Subcutaneous abdominal adipose tissue (tissue), 5 donors: ENCODE results near the gene DLG2.

ENCODE experiments used
- H3K27ac ChIP-seq: one replicate; pipeline ENCODE4 v1.7.0; 2013; ENCODE audit warnings: low read depth, mild to moderate bottlenecking, inconsistent platforms, low read length, moderate library complexity
- H3K27me3 ChIP-seq, 5 donors: one replicate each; pipeline ENCODE4 v1.7.0; 2013; ENCODE audit warnings: low read length in 5 of 5, inconsistent platforms in 1 of 5; ENCODE audit not compliant: control insufficient read depth in 5 of 5, insufficient read depth in 4 of 5
- H3K36me3 ChIP-seq, 5 donors: one replicate each; pipeline ENCODE4 v1.7.0; 2013; ENCODE audit warnings: low read length in 5 of 5; ENCODE audit not compliant: control insufficient read depth in 5 of 5, insufficient read depth in 5 of 5
- H3K4me1 ChIP-seq, 5 donors: one replicate each; pipeline ENCODE4 v1.7.0; 2013; ENCODE audit warnings: low read length in 5 of 5, mild to moderate bottlenecking in 3 of 5, moderate library complexity in 1 of 5; ENCODE audit not compliant: control insufficient read depth in 5 of 5, insufficient read depth in 5 of 5
- H3K4me3 ChIP-seq, 5 donors: one replicate each; pipeline ENCODE4 v1.7.0; 2013; ENCODE audit warnings: low read length in 5 of 5, low read depth in 1 of 5
- H3K9ac ChIP-seq, 5 donors: one replicate each; pipeline ENCODE4 v1.7.0; 2013; ENCODE audit warnings: low read length in 5 of 5, mild to moderate bottlenecking in 4 of 5, moderate library complexity in 3 of 5
- H3K9me3 ChIP-seq, 5 donors: one replicate each; pipeline ENCODE4 v1.7.0; 2013; ENCODE audit warnings: low read length in 5 of 5; ENCODE audit not compliant: control insufficient read depth in 5 of 5
- donor health status: healthy.
- donor health status: healthy.
- donor health status: healthy.
- donor health status: healthy.
- donor health status: healthy.

DLG2 gene

GRCh38 chr11:83483808-83484207, 2143.3 kb downstream of the DLG2 start:
- Histone ChIP-seq H3K9me3 (no peaks in the 10 kb centered on the region), H3K27ac (no peak overlapping the region), H3K27me3 (no peaks in the 10 kb centered on the region), H3K4me1 (no peaks in the 10 kb centered on the region), H3K36me3 (no peaks in the 10 kb centered on the region), H3K4me3 (no peak overlapping the region), H3K9ac (no peak overlapping the region)

- Histone ChIP-seq H3K4me1 (no peaks in the 10 kb centered on the region), H3K9me3 (no peaks in the 10 kb centered on the region), H3K9ac (no peak overlapping the region), H3K27ac (no peak overlapping the region), H3K27me3 (no peaks in the 10 kb centered on the region), H3K4me3 (no peak overlapping the region), H3K36me3 (no peaks in the 10 kb centered on the region)
Observed at GRCh38 chr11:83480811-83481210, 2146.3 kb downstream of the DLG2 start.

- Histone ChIP-seq H3K9me3 (no peaks in the 10 kb centered on the region), H3K27ac (no peak overlapping the region), H3K4me3 (no peak overlapping the region), H3K27me3 (no peaks in the 10 kb centered on the region), H3K36me3 (no peaks in the 10 kb centered on the region), H3K4me1 (no peaks in the 10 kb centered on the region), H3K9ac (no peak overlapping the region)
Observed at GRCh38 chr11:83480251-83480650, 2146.9 kb downstream of the DLG2 start.

GRCh38 chr11:83477772-83478171, 2149.4 kb downstream of the DLG2 start:
- Histone ChIP-seq H3K27me3 (no peaks in the 10 kb centered on the region), H3K36me3 (no peaks in the 10 kb centered on the region), H3K9ac (no peak overlapping the region), H3K4me1 (no peaks in the 10 kb centered on the region), H3K9me3 (no peaks in the 10 kb centered on the region), H3K27ac (no peak overlapping the region), H3K4me3 (no peak overlapping the region)

GRCh38 chr11:83475760-83476159, 2151.4 kb downstream of the DLG2 start:
- Histone ChIP-seq H3K36me3 (no peaks in the 10 kb centered on the region), H3K4me3 (no peak overlapping the region), H3K27me3 (no peaks in the 10 kb centered on the region), H3K9ac (no peak overlapping the region), H3K9me3 (no peaks in the 10 kb centered on the region), H3K27ac (no peak overlapping the region), H3K4me1 (no peaks in the 10 kb centered on the region)

GRCh38 chr11:83473743-83474142, 2153.4 kb downstream of the DLG2 start:
- H3K27ac ChIP-seq, result no peak overlapping the region
- no peaks in the 10 kb centered on the region for H3K27me3 ChIP-seq
- H3K4me3 ChIP-seq, result no peak overlapping the region
- H3K9ac ChIP-seq, result no peak overlapping the region
- no peaks in the 10 kb centered on the region for H3K36me3 ChIP-seq
- H3K4me1 ChIP-seq, result no peaks in the 10 kb centered on the region
- H3K9me3 ChIP-seq, result no peaks in the 10 kb centered on the region

- Histone ChIP-seq H3K4me3 (no peak overlapping the region), H3K4me1 (no peaks in the 10 kb centered on the region), H3K36me3 (no peaks in the 10 kb centered on the region), H3K27me3 (no peaks in the 10 kb centered on the region), H3K9ac (no peak overlapping the region), H3K27ac (no peak overlapping the region), H3K9me3 (no peaks in the 10 kb centered on the region)
Observed at GRCh38 chr11:83472806-83473205, 2154.3 kb downstream of the DLG2 start.

- H3K9me3 ChIP-seq, result no peaks in the 10 kb centered on the region
- H3K4me1 ChIP-seq, result no peaks in the 10 kb centered on the region
- no peaks in the 10 kb centered on the region for H3K27me3 ChIP-seq
- no peak overlapping the region for H3K4me3 ChIP-seq
- no peaks in the 10 kb centered on the region for H3K36me3 ChIP-seq
- H3K9ac ChIP-seq, result no peak overlapping the region
- no peak overlapping the region for H3K27ac ChIP-seq
Observed at GRCh38 chr11:83471831-83472727, 2155.1 kb downstream of the DLG2 start.

- H3K4me3 ChIP-seq, result no peak overlapping the region
Observed at GRCh38 chr11:83467837-83468236, 2159.3 kb downstream of the DLG2 start.

GRCh38 chr11:83464160-83464944, 2162.8 kb downstream of the DLG2 start:
- H3K4me1 ChIP-seq, result no peaks in the 10 kb centered on the region
- no peak overlapping the region for H3K27ac ChIP-seq
- no peak overlapping the region for H3K4me3 ChIP-seq
- no peak overlapping the region for H3K9ac ChIP-seq
- H3K27me3 ChIP-seq, result no peaks in the 10 kb centered on the region
- H3K36me3 ChIP-seq, result no peaks in the 10 kb centered on the region
- no peaks in the 10 kb centered on the region for H3K9me3 ChIP-seq

More at GRCh38 chr11:83467837-83468236, 2159.3 kb downstream of the DLG2 start:
- H3K4me1 ChIP-seq, result no peaks in the 10 kb centered on the region
- no peak overlapping the region for H3K27ac ChIP-seq
- H3K9me3 ChIP-seq, result no peaks in the 10 kb centered on the region
- no peaks in the 10 kb centered on the region for H3K36me3 ChIP-seq
- H3K27me3 ChIP-seq, result no peaks in the 10 kb centered on the region
- H3K9ac ChIP-seq, result no peak overlapping the region
